HG03558 (cell line): ENCODE results near the gene PAIP1.
"Not testable (repeated sequence)": the region's sequence is repeated elsewhere in the genome, so short reads cannot be mapped to it uniquely, and the experiment has no call there.

ENCODE experiments used
- ATAC-seq: cut with Tn5 transposase; IDR thresholded peaks from one replicate; pipeline ENCODE4 v1.9.1; 2021; ENCODE audit warnings: moderate number of reproducible peaks; ENCODE audit not compliant: unreplicated experiment; ENCODE audit errors: extremely low read depth

The PAIP1 gene

DNA sequence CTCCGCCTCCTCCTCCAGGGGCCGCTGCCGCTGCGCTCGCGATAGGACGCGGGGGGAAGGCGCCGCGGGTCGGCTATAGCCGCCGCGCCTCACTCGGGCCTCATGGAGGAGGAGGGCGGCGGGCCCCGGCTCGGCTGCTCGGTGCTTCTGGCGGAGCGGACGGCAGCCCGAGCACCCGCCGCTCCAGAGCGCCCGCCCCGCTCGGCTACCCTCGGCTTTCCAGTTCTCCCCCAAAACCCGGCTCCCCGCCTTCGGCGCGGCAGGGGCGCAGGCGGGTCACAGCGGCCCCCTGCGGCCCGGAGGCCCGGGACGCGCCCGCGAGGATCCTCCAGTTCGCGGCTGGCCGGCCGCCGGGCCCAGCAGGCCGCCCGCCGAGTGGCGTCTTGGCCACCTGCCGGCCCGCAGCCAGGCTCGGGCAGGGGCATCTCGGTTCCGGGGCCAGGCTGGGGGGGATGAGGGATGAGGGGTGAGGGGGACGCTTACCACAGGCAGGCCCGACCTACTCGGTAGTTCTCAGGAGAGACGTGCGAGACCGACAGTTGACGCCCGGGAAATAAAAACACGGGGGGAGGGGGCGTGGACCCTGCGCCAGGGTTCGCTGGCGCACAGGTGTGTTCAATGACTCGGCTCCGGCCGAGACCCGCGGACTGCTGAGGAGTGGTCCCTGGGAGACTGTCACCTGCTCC, at the start of gene PAIP1:
Gene PAIP1, minus strand, starts transcription at position 221 of the 686 bp plus-strand sequence. CDS start 231 bp downstream, outside the sequence.
- ATAC-seq, result peak; percentile 77

DNA sequence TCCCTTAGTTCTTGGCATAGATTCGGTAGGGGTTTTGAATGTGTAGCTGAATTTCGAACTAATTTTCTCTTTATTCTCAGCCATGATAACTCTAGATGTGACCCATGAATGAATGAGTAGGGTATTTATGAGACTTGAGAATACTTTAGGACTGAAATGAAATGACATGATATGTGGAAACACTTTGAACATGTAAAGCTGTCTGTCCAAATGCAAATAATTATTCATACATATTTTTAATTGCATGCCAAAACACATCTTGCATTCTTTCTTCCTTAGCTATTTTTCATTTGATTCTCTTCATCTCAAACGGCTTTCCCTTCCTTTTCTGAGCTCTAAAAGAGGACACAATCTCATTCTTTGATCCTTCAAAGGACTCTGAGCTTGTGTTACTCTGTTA, 49.5 kb upstream of the PAIP1 start:
- no peak for ATAC-seq

- ATAC-seq, result no peak
Measured at GRCh38 chr5:43604699-43605098, 47.8 kb upstream of the PAIP1 start.

DNA sequence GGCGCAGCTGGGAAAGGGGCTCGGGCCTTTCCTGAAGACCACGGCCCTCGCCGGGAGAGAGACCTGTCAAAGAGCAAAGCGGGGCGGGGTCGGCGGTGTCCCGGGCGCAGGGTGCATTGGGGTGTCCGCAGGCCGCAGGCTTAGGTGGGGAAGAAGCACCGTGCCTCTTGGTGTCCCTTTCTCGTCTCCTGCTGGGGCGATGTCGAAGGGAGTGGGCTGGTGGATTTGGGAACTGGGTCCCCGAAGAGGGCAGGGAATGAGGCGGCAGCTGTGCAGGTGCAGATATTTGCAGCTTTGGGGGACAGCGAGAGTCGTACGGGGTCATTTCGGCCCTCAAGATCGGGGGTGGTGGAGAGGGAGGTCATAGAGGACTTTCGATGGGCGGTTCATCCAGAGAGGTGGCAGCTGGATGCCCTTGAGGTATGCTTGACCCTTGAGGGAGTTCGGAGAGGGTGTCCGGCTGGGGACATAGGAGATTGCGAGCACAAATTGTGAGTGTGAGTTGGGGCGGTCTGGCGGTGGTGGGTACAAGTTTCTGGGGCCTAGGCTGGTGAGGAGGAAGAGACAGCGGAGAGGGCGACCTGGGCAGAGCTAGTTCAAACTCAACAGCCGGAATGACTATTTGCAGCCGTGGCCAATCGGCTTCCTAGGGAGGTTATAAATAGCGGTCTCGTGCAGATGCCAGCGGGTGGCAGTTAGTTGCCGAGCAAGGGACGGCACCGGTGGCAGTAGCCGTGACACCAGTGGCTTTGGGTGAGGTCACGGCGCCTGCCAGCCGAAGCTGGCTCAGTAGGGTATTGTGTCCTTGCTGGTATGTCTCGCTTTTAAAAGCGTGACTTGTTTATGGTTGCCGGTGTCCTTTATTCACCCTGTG, 46.7 kb upstream of the PAIP1 start:
- peak; percentile 33 for ATAC-seq

- peak; percentile 40 for ATAC-seq
Measured at GRCh38 chr5:43602461-43603343, 45.8 kb upstream of the PAIP1 start, which contains the start of gene NNT. NNT (plus strand) TSS chr5:43603180; CDS start chr5:43609196, 6,016 bp downstream.

DNA sequence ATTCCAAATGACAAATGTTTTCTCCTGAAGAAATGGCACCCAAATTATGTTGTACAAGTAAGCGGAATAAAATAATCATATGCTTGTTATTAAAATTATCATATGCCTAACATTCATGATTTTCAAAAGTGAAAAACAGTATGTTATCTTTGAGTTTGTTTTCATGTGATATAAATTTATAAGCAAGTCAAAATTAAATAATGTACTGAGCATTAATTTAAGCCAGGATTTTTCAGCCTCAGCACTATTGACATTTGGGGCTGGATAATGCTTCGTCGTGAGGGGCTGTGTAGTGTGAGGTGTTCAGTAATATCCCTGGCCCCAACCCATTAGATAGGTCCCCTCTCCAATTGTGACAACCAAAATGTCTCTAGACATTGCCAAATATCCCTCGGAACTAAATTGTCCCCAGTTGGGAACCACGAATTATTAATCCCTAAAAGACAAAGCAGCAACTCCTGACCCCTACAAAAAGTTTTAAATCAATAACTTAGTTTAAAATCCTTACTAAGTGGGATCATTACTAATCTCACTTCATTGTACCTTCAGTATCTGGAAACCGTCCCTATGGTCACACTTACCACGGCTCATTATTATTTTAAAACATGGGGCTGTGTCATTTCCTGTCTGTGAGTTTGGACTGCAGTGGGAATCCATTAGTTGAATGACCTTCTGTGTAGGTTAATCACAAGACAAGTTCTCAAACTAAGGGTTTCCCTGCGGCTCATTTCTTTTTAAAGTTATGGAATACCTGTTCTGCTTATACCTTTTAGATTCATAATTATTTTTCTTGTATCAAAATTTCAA, 44.8 kb upstream of the PAIP1 start:
- ATAC-seq, result no peak

DNA sequence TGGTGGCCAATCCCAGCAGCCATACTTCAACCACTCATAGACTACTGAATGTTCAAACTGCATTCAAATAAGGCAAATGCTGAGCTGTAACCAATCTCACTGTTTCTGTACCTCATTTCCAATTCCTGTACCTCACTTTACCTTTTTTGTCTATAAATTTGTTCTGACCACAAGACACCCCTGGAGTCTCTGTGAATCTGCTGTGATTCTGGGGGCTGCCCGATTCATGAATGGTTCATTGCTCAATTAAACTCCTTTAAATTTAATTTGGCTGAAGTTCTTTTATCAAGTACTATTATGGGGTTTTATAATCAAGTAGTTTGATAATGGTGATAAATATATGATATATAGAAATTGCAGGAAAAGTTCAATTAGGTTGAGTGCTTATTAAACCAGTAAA, 42.0 kb upstream of the PAIP1 start:
- not testable (repeated sequence) for ATAC-seq

GRCh38 chr5:43592363-43592762, 35.5 kb upstream of the PAIP1 start:
- no peak for ATAC-seq

DNA sequence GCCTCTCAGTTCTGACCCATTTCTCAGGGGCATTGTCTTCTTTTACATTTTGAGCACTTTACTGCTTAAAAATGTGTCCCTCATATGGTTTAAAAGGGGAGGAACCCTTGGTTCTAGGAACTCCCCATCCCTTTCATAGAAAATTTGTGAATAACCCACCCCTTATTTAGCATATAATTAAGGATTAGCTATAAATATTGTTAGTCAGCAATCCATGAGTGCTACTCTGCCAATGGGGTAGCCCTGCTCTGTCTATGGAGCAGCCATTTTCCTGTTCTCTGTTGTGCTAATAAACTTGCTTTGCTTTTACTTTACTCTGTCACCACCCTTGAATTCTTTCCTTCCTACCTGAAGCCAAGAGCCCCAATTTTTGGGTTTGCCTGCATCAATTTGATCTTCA, 33.8 kb upstream of the PAIP1 start:
- ATAC-seq, result no peak

- no peak for ATAC-seq
Measured at GRCh38 chr5:43589310-43589709, 32.4 kb upstream of the PAIP1 start.

GRCh38 chr5:43588842-43589241, 32.0 kb upstream of the PAIP1 start:
- no peak for ATAC-seq

DNA sequence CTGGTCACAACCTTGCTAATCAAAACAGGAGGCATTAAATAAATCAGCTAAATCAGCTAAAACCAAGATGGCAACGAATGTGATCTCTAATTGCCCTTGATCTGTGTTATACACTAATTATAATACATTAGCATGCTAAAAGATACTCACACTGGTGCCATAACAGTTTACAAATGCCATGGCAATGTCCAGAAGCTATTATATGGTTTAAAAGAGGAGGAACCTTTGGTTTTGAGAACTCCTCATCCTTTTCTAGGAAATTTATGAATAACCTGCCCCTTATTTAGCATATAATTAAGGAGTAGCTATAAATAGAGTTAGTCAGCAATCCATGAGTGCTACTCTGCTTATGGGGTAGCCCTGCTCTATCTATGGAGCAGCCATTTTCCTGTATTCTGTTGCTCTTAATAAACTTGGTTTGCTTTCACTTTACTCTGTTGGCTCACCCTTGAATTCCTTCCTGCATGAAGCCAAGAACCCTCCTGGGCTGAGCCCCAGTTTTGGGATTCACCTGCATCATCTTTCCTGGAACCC, 27.4 kb upstream of the PAIP1 start:
- no peak for ATAC-seq

GRCh38 chr5:43583724-43584123, 26.8 kb upstream of the PAIP1 start:
- ATAC-seq, result no peak

DNA sequence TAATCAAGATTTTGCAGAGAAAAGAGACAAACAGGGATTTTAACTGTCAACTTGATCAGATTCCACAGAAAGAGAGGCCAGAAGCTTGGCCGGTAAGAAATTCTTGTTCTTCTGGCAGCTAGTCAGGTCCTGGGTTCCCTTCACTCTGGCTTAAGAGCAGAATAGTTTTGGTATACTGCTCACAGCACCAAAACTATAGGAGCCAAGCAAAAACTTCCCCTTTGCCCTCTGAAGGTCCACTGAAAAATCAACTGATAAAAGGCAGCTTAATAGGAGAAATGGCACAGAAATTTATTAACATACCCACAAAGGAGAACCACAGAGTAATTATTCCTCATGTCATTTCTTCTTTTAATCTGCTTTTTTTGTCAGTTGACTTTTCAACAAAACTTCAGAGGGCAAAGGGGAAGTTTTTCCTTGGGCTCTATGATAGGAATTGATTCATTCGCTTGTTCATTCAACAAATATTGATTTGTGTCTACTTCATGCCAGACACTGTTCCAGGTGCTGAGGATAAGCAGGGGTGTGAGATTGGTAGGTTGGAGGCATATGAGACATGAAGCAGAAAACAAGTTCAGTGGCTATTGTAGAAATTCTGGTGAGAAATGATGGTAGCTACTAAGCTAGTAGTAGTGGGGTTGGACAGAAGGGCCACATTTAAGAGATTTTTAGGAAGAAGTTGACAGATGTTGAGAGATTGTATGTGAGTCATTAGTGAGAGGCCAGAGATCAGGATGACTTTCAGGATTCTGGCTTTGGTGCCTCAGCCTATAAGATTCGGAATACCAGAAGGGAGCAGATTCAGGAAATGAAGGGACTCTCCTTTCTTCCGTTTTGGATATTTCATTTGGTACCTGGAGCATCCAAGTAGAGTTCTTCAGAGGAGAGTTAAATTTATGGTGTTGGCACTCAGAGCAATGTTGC, 25.5 kb upstream of the PAIP1 start:
- ATAC-seq, result no peak

DNA sequence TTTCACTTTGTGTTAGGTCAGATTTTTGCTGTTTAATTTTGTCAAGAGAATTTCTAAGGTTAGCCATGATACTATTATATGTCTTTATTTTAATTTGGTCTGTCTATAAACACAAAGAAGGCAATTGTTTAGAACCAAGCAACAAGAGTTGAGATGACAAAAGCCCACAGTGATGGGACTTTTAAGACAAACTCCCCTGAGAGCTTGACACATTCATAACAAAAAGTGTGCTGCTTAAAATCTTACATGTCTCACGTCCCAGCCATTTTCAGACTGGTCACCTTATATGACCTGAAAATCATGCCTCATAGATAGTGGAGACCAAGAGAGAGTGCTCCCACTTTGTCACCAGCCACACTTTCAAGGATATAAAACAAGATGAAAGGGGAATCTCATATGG, 24.5 kb upstream of the PAIP1 start:
- no peak for ATAC-seq

DNA sequence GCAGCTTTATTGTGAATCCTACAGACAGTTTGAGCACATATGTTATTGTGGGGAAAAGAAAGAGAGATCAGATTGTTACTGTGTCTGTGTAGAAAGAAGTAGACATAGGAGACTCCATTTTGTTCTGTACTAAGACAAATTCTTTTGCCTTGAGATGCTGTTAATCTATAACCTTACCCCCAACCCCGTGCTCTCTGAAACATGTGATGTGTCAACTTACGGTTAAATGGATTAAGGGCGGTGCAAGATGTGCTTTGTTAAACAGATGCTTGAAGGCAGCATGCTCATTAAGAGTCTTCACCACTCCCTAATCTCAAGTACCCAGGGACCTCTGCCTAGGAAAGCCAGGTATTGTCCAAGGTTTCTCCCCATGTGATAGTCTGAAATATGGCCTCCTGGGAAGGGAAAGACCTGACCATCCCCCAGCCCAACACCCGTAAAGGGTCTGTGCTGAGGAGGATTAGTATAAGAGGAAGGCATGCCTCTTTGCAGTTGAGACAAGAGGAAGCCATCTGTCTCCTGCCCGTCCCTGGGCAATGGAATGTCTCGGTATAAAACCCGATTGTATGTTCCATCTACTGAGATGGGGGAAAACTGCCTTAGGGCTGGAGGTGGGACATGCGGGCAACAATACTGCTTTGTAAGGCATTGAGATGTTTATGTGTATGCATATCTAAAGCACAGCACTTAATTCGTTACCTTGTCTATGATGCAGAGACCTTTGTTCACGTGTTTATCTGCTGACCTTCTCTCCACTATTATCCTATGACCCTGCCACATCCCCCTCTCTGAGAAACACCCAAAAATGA, 23.7 kb upstream of the PAIP1 start:
- ATAC-seq, result not testable (repeated sequence)

DNA sequence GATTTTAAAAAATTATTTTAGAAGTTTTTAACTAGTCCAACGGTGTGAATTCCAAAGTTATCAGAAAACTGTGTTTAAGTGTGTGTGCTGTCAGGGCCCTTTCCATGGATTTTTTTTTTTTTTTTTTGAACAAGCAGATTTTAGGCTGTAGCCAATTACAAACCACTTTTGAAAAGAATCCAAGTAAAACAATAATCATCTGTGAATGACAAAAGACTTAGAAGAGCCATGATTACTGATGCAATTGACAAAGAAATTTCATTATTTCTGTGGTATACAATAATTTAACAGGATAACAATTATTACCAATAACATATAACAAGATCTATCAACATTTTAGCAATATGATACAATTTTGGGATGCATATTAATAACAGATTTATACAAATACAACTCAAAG, 16.2 kb upstream of the PAIP1 start:
- no peak for ATAC-seq

GRCh38 chr5:43572357-43572756, 15.5 kb upstream of the PAIP1 start:
- ATAC-seq, result no peak
